H1 (cell line): ENCODE data around the gene PRMT2. TPM values are rescaled to one million over a fixed set of nuclear protein-coding genes. Genes with fewer than 3 reads are reported as not detected.
A peak's percentile ranks its signal among the peaks of the same experiment; 100 is the strongest.

Source experiments
- CTCF ChIA-PET: fragments of 300-600 bp; sonication (Branson Sonifier 250); formaldehyde crosslinking; loops from one replicate; lab custom pipeline; 2021; ENCODE audit not compliant: partially characterized antibody; lab: Charles Lee
- POLR2A ChIA-PET: fragments of 300-600 bp; sonication (Branson Sonifier 250); formaldehyde crosslinking; loops from one replicate; lab custom pipeline; 2021; ENCODE audit warnings: inconsistent platforms; ENCODE audit not compliant: partially characterized antibody; lab: Charles Lee
- DNase-seq, 2 experiments: peaks; one replicate each; pipeline versions ENCODE4 v3.0.0 to v3.0.0-alpha.2; 2010 to 2022; ENCODE audit warnings: low spot score in 2 of 2, low read depth in 1 of 2, mixed read lengths in 1 of 2
- FAIRE-seq: peaks from 2 replicates; lab custom pipeline; 2011; peaks lifted over from hg19 to GRCh38; lab: Jason Lieb, UNC
- H2AFZ ChIP-seq: 2 replicates; pipeline ENCODE4 v1.8.1; 2012; ENCODE audit warnings: low read length, inconsistent platforms
- H2AK5ac ChIP-seq: 2 replicates; pipeline ENCODE4 v1.6.1; 2013; ENCODE audit warnings: low read depth, low read length
- H2BK120ac ChIP-seq: replicated peaks from 2 replicates; pipeline ENCODE3; 2013; ENCODE audit warnings: low read depth, low read length, inconsistent platforms
- H2BK12ac ChIP-seq: 2 replicates; pipeline ENCODE4 v1.6.1; 2013; ENCODE audit warnings: low read depth, low read length
- H2BK15ac ChIP-seq: 2 replicates; pipeline ENCODE4 v1.6.1; 2013; ENCODE audit warnings: low read length
- H2BK20ac ChIP-seq: 2 replicates; pipeline ENCODE4 v1.6.1; 2013; ENCODE audit warnings: low read length
- H2BK5ac ChIP-seq: 2 replicates; pipeline ENCODE4 v1.6.1; 2013; ENCODE audit warnings: low read depth, low read length
- H3K14ac ChIP-seq: 2 replicates; pipeline ENCODE4 v1.6.1; 2013; ENCODE audit warnings: inconsistent platforms; ENCODE audit not compliant: insufficient read length
- H3K18ac ChIP-seq: 2 replicates; pipeline ENCODE4 v1.6.1; 2013; ENCODE audit warnings: low read length; ENCODE audit errors: extremely low read depth
- H3K23ac ChIP-seq: 2 replicates; pipeline ENCODE4 v1.6.1; 2013; ENCODE audit warnings: inconsistent platforms; ENCODE audit not compliant: insufficient read length
- H3K23me2 ChIP-seq: 2 replicates; pipeline ENCODE4 v1.6.1; 2013; ENCODE audit warnings: low read depth, low read length
- H3K27ac ChIP-seq: 2 replicates; pipeline ENCODE4 v1.6.1; 2011; ENCODE audit warnings: low read depth, low read length, inconsistent platforms
- H3K27me3 ChIP-seq, 4 experiments: replicated peaks in 1 of 4; 1 replicate in 1 of 4; 2 replicates in 3 of 4; pipeline versions ENCODE4 v1.6.1 to v1.8.1; 2011 to 2013; ENCODE audit warnings: low read length in 3 of 4, mild to moderate bottlenecking in 3 of 4, inconsistent platforms in 2 of 4, mixed read lengths in 2 of 4, moderate library complexity in 1 of 4; ENCODE audit not compliant: control insufficient read depth in 3 of 4, insufficient read depth in 3 of 4; ENCODE audit errors: extremely low read depth in 1 of 4
- H3K36me3 ChIP-seq, 4 experiments: 2 replicates each; pipeline versions ENCODE4 v1.6.1 to v1.8.1; 2011 to 2013; ENCODE audit warnings: mild to moderate bottlenecking in 4 of 4, low read length in 3 of 4, moderate library complexity in 2 of 4, control low read depth in 1 of 4, inconsistent platforms in 1 of 4; ENCODE audit not compliant: insufficient read depth in 4 of 4, control insufficient read depth in 2 of 4
- H3K4ac ChIP-seq: replicated peaks from 2 replicates; pipeline ENCODE3; 2013; ENCODE audit warnings: low read length, low read depth, mixed read lengths, inconsistent platforms; ENCODE audit not compliant: insufficient read length
- H3K4me1 ChIP-seq, 4 experiments: replicated peaks in 1 of 4; 1 replicate in 1 of 4; 2 replicates in 3 of 4; pipeline versions ENCODE4 v1.6.1 to v1.8.1; 2011 to 2013; ENCODE audit warnings: low read length in 3 of 4, inconsistent platforms in 2 of 4, mixed read lengths in 1 of 4; ENCODE audit not compliant: insufficient read depth in 4 of 4, control insufficient read depth in 3 of 4
- H3K4me2 ChIP-seq, 2 experiments: 2 replicates each; pipeline versions ENCODE4 v1.6.1 to v1.8.1; 2011 to 2013; ENCODE audit warnings: low read depth in 2 of 2, low read length in 2 of 2, control low read depth in 1 of 2, inconsistent platforms in 1 of 2, mild to moderate bottlenecking in 1 of 2; ENCODE audit not compliant: insufficient read depth in 1 of 2
- H3K4me3 ChIP-seq, 4 experiments: fragments of 200-600, 300-600 bp in 1 of 4; sonication (generic), shearing (Covaris generic), sonication (Bioruptor Twin) in 1 of 4; 2 replicates each; pipeline versions ENCODE4 v1.5.1 to v1.8.1; 2011 to 2016; ENCODE audit warnings: low read length in 4 of 4, low read depth in 3 of 4, control low read depth in 2 of 4, inconsistent platforms in 2 of 4, mild to moderate bottlenecking in 2 of 4, mixed read lengths in 1 of 4, moderate library complexity in 1 of 4; ENCODE audit not compliant: insufficient read depth in 2 of 4; ENCODE audit errors: extremely low read depth in 1 of 4
- H3K56ac ChIP-seq: replicated peaks from 2 replicates; pipeline ENCODE3; 2013; ENCODE audit warnings: low read depth, mild to moderate bottlenecking, mixed read lengths, low read length, inconsistent platforms; ENCODE audit not compliant: insufficient read length
- H3K79me1 ChIP-seq: 2 replicates; pipeline ENCODE4 v1.6.1; 2013; ENCODE audit warnings: low read depth, low read length, control low read depth
- H3K79me2 ChIP-seq, 2 experiments: 2 replicates each; pipeline versions ENCODE4 v1.6.1 to v1.8.1; 2012 to 2013; ENCODE audit warnings: low read length in 2 of 2, mild to moderate bottlenecking in 2 of 2, inconsistent platforms in 1 of 2; ENCODE audit not compliant: insufficient read depth in 2 of 2, control insufficient read depth in 1 of 2
- H3K9ac ChIP-seq, 4 experiments: replicated peaks in 1 of 4; 1 replicate in 1 of 4; 2 replicates in 3 of 4; pipeline versions ENCODE4 v1.6.1 to v1.8.1; 2011 to 2013; ENCODE audit warnings: low read depth in 3 of 4, low read length in 3 of 4, control low read depth in 2 of 4, mild to moderate bottlenecking in 2 of 4, moderate library complexity in 2 of 4, inconsistent platforms in 1 of 4; ENCODE audit errors: extremely low read depth in 1 of 4
- H3K9me3 ChIP-seq, 2 experiments: 2 replicates each; pipeline versions ENCODE4 v1.6.1 to v1.8.1; 2012 to 2013; ENCODE audit warnings: mild to moderate bottlenecking in 2 of 2, moderate library complexity in 2 of 2, control low read depth in 1 of 2, inconsistent platforms in 1 of 2, low read depth in 1 of 2, low read length in 1 of 2, mixed read lengths in 1 of 2; ENCODE audit not compliant: insufficient read depth in 2 of 2
- H4K20me1 ChIP-seq, 2 experiments: replicated peaks in 1 of 2; 2 replicates each; pipeline versions ENCODE3 to v1.8.1; 2011 to 2013; ENCODE audit warnings: inconsistent platforms in 2 of 2, low read length in 2 of 2, mild to moderate bottlenecking in 1 of 2; ENCODE audit not compliant: insufficient read depth in 2 of 2, control insufficient read depth in 1 of 2
- H4K5ac ChIP-seq: 2 replicates; pipeline ENCODE4 v1.6.1; 2013; ENCODE audit warnings: low read length, low read depth, mixed read lengths, inconsistent platforms; ENCODE audit not compliant: insufficient read length
- H4K8ac ChIP-seq: 2 replicates; pipeline ENCODE4 v1.8.0; 2013; ENCODE audit warnings: mild to moderate bottlenecking, moderate library complexity, low read length, inconsistent platforms; ENCODE audit not compliant: insufficient read depth; ENCODE audit errors: extremely low read depth
- H4K91ac ChIP-seq: replicated peaks from 2 replicates; pipeline ENCODE3; 2013; ENCODE audit warnings: low read length, mixed read lengths, inconsistent platforms; ENCODE audit not compliant: insufficient read length
- BCL11A ChIP-seq, 2 experiments: IDR thresholded peaks; one replicate each; pipeline ENCODE4 v1.6.1; 2011; ENCODE audit warnings: low read depth in 2 of 2, low read length in 2 of 2, mild to moderate bottlenecking in 2 of 2
- CBX5 ChIP-seq: fragments of 300-800, 300-1000 bp; sonication (generic); IDR thresholded peaks from 2 replicates; pipeline ENCODE4 v1.7.1; 2016; ENCODE audit warnings: antibody characterized with exemption, low read length, low read depth
- CBX8 ChIP-seq: fragments of 300-800, 300-1000 bp; sonication (generic); IDR thresholded peaks from 2 replicates; pipeline ENCODE4 v1.7.1; 2016; ENCODE audit warnings: low read depth, low read length, borderline replicate concordance
- EGR1 ChIP-seq: IDR thresholded peaks from 2 replicates; pipeline ENCODE4 v1.6.1; 2011; ENCODE audit warnings: low read depth, low read length, borderline replicate concordance
- HDAC6 ChIP-seq: IDR thresholded peaks from one replicate; pipeline ENCODE4 v1.7.1; 2012; ENCODE audit warnings: low read depth, mild to moderate bottlenecking, inconsistent platforms, low read length, moderate library complexity
- KDM4A ChIP-seq: IDR thresholded peaks from one replicate; pipeline ENCODE4 v1.7.1; 2012; ENCODE audit warnings: low read depth, mild to moderate bottlenecking, moderate library complexity, low read length, inconsistent platforms; ENCODE audit not compliant: severe bottlenecking
- RFX5 ChIP-seq: IDR thresholded peaks from 2 replicates; pipeline ENCODE4 v1.6.1; 2011; ENCODE audit warnings: low read depth, low read length, improper control_type of control experiment, borderline replicate concordance
- SUZ12 ChIP-seq: fragments of 200-600 bp; sonication (generic); IDR thresholded peaks from 2 replicates; pipeline ENCODE4 v1.6.1; 2012; ENCODE audit warnings: mild to moderate bottlenecking, inconsistent platforms, low read length, moderate library complexity, mixed read lengths
- WGBS, 2 experiments: shearing (Covaris generic) in 1 of 2; methylation state at CpG; one replicate each; pipeline versions ENCODE4 v1.1.6 to v1.1.7; 2013 to 2015; ENCODE audit warnings: low lambda C conversion rate in 2 of 2, mixed read lengths in 2 of 2, inconsistent platforms in 1 of 2, low coverage in 1 of 2, missing lambda C conversion rate in 1 of 2; ENCODE audit not compliant: insufficient replicate concordance in 2 of 2, insufficient coverage in 1 of 2, insufficient read length in 1 of 2; ENCODE audit errors: extremely low coverage in 1 of 2, missing lambda C conversion rate in 1 of 2; 5-methylcytosine and 5-hydroxymethylcytosine counted together
- polyA plus RNA-seq, 7 experiments: library from polyadenylated mRNA; depleted of rRNA in 3 of 7; stranded (reverse) in 5 of 7; unstranded in 2 of 7; fragments of >200 nt in 5 of 7; fragments of 200-250 nt in 2 of 7; gene quantifications; 1 replicate in 5 of 7; 2 replicates in 1 of 7; 4 replicates in 1 of 7; pipeline versions ENCODE4 v1.2.1 to v1.2.3, GENCODE V29; 2011 to 2013; ENCODE audit warnings: missing spikeins in 2 of 7, mixed read lengths in 2 of 7
- total RNA-seq: library from RNA; stranded (reverse); fragmentation: NEBNext Ultra II Directional; extraction: Animal tissue kit (Norgen Biotek cat#: 25700); gene quantifications from 2 replicates; pipeline ENCODE4 v1.2.1, GENCODE V29; 2021
- TF ChIP-seq, protein P1 (sequence below): IDR thresholded peaks from 2 replicates; pipeline ENCODE4 v1.6.1; 2012; ENCODE audit warnings: inconsistent platforms
- TF ChIP-seq, protein P2 (sequence below): IDR thresholded peaks from 2 replicates; pipeline ENCODE4 v1.6.1; 2012; ENCODE audit warnings: inconsistent platforms

The PRMT2 gene
- total and polyA plus RNA-seq, 2 of the 8 experiments (the other 6 are each of a cell fraction or from before 2014, with no cell fraction given), result 45.8 to 59.2 TPM

DNA sequence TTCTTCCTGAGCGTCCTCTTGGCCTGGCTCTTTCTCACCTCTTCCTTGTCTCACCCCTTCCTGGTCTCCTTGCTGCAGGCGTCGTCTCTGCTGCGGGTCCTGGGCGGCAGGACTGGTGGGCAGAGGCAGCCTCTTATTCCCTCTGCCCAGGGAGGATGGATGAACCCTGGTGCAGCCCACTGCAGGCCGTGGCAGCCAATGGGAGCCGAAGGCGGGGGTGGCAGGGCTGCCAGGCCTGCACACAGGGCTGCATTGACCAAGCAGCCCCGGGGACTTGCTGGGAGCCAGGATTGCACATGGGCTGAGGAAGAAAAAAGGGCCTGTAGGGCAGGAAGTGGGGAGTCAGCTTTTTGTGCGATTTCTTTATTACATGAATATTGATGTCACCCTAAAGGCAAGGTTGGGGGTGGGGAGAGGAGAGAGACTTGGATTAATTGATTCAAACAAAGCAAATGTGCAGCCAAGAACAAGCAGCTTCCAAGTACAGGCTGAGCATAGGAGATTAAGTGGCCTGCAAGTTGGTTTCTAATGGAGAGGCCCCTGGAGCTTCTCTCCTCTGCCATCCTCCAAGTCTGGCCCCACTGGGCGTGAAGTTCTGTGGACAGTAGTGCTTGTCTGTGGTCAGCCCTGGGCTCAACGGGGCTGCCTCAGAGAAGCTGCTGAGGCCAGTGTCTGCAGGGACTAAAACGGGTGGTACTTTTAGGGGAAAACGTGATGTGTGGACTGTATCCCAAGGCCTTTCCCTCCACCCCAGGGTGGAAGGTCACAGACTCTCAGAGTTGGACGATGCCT is 30.3 kb upstream of the PRMT2 start, which contains the start of gene S100B:
TSS of gene S100B (minus strand) at position 108 of the 792 bp plus-strand sequence. CDS start 2,667 bp downstream, outside the sequence.
- Histone ChIP-seq H3K23ac (no peak within 1 kb of the TSS), H3K79me1 (no peaks in the 10 kb centered on the region), H2BK5ac (no peak within 1 kb of the TSS), H2AK5ac (no peak within 1 kb of the TSS), H3K79me2 (no peaks in the 10 kb centered on the region), H3K14ac (no peak within 1 kb of the TSS), H3K18ac (no peak within 1 kb of the TSS), H3K9me3 (peaks cover 0 to 5% of the 10 kb centered on the region in 2 experiments; a peak in 1 of 4 replicates), H3K27me3 (no peaks in the 10 kb centered on the region), H3K4me2 (no peak within 1 kb of the TSS), H3K4me1 (peaks cover 3 to 11% (median 4%) of the 10 kb centered on the region in 4 experiments; a peak in 4 of 7 replicates), H4K91ac (peak within 1 kb of the TSS; percentile 26), H3K27ac (no peak within 1 kb of the TSS), H4K5ac (no peak within 1 kb of the TSS), H2BK12ac (peak within 1 kb of the TSS; percentile 55; the same call in 1 of the 2 replicates), H3K23me2 (no peaks in the 10 kb centered on the region), H3K4me3 (no peak within 1 kb of the TSS), H2AFZ (peak within 1 kb of the TSS; percentile 70), H2BK120ac (no peak within 1 kb of the TSS), H3K56ac (no peak within 1 kb of the TSS), H2BK15ac (no peak within 1 kb of the TSS), H3K36me3 (no peaks in the 10 kb centered on the region), H4K20me1 (no peaks in the 10 kb centered on the region), H3K9ac (no peak within 1 kb of the TSS), H2BK20ac (no peak within 1 kb of the TSS), H3K4ac (peak within 1 kb of the TSS; percentile 53), H4K8ac (no peak within 1 kb of the TSS)
- ChIA-PET CTCF (interaction anchor here (1.6 kb wide), 1 partner anchor 15 kb away, joined by 4 read pairs; no protein-coding TSS in a partner anchor), POLR2A (no interaction called here)
- TF ChIP-seq, protein P1, sequence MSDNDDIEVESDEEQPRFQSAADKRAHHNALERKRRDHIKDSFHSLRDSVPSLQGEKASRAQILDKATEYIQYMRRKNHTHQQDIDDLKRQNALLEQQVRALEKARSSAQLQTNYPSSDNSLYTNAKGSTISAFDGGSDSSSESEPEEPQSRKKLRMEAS, result peak; percentile 39; the same call in 1 of the 2 replicates
- TF ChIP-seq HDAC6, result no peak
- TF ChIP-seq CBX5, result no peak
- TF ChIP-seq CBX8, result no peak
- TF ChIP-seq BCL11A (IDR thresholded peaks at IDR 0.05; ENCODE audit: low read depth in 2 of 2, low read length in 2 of 2), result no peak
- TF ChIP-seq, protein P2, sequence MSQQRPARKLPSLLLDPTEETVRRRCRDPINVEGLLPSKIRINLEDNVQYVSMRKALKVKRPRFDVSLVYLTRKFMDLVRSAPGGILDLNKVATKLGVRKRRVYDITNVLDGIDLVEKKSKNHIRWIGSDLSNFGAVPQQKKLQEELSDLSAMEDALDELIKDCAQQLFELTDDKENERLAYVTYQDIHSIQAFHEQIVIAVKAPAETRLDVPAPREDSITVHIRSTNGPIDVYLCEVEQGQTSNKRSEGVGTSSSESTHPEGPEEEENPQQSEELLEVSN, result peak; percentile 20; the same call in 1 of the 2 replicates
- TF ChIP-seq EGR1, result peak; percentile 43; the same call in 1 of the 2 replicates
- TF ChIP-seq RFX5, result no peak
- TF ChIP-seq KDM4A, result no peak
- TF ChIP-seq SUZ12, result no peak
- FAIRE-seq, result no peak
- 73% methylated on average over 15 of the region's 15 CpGs; no CpG with 5 or more reads in 1 of the 2 experiments for WGBS, 2 experiments
- peak in 1 of 2 experiments; percentile 63 for DNase-seq
